Neuronal stem cell (in vitro differentiated cells): ENCODE measurements around the gene KAT14.
"Not testable (repeated sequence)": the region's sequence is repeated elsewhere in the genome, so short reads cannot be mapped to it uniquely, and the experiment has no call there.

ENCODE experiments used
- DNase-seq: peaks from one replicate; pipeline ENCODE4 v3.0.0-alpha.2; 2013; ENCODE audit warnings: low spot score
- H2AFZ ChIP-seq: one replicate; pipeline ENCODE4 v1.6.1; 2013; ENCODE audit warnings: mild to moderate bottlenecking, low read length, inconsistent platforms
- H2AK5ac ChIP-seq: 2 replicates; pipeline ENCODE4 v1.6.1; 2013; ENCODE audit warnings: low read depth, mild to moderate bottlenecking, inconsistent platforms, low read length, moderate library complexity, mixed read lengths
- H2BK120ac ChIP-seq: 2 replicates; pipeline ENCODE4 v1.6.1; 2013; ENCODE audit warnings: low read depth, mild to moderate bottlenecking, inconsistent platforms, low read length, moderate library complexity, mixed read lengths
- H2BK12ac ChIP-seq: one replicate; pipeline ENCODE4 v1.6.1; 2013; ENCODE audit warnings: low read length, inconsistent platforms
- H2BK15ac ChIP-seq: 2 replicates; pipeline ENCODE4 v1.6.1; 2013; ENCODE audit warnings: mild to moderate bottlenecking, low read length, inconsistent platforms, mixed read lengths
- H2BK5ac ChIP-seq: one replicate; pipeline ENCODE4 v1.6.1; 2013; ENCODE audit warnings: inconsistent platforms, mild to moderate bottlenecking, low read length, moderate library complexity
- H3K14ac ChIP-seq: one replicate; pipeline ENCODE4 v1.6.1; 2013; ENCODE audit warnings: low read length, inconsistent platforms
- H3K18ac ChIP-seq: 2 replicates; pipeline ENCODE4 v1.6.1; 2013; ENCODE audit warnings: low read length, inconsistent platforms
- H3K23ac ChIP-seq: 2 replicates; pipeline ENCODE4 v1.6.1; 2013; ENCODE audit warnings: low read depth, mild to moderate bottlenecking, mixed read lengths, low read length, inconsistent platforms; ENCODE audit not compliant: poor library complexity
- H3K27ac ChIP-seq: replicated peaks from 3 replicates; pipeline ENCODE4 v1.5.1; 2013; ENCODE audit warnings: low read length, inconsistent platforms
- H3K27me3 ChIP-seq, 3 experiments: 2 replicates each; pipeline ENCODE4 v1.6.1; 2013; ENCODE audit warnings: low read length in 3 of 3, mild to moderate bottlenecking in 2 of 3, inconsistent platforms in 1 of 3, low read depth in 1 of 3, mixed read lengths in 1 of 3, moderate library complexity in 1 of 3; ENCODE audit not compliant: control insufficient read depth in 3 of 3, insufficient read depth in 3 of 3
- H3K36me3 ChIP-seq, 2 donors: replicated peaks in 1 of 2; 2 replicates each; pipeline ENCODE4 v1.6.1; 2013; ENCODE audit warnings: low read length in 2 of 2; ENCODE audit not compliant: control insufficient read depth in 2 of 2, insufficient read depth in 2 of 2
- H3K4ac ChIP-seq: 2 replicates; pipeline ENCODE4 v1.6.1; 2013; ENCODE audit warnings: inconsistent platforms, mild to moderate bottlenecking, low read length, moderate library complexity
- H3K4me1 ChIP-seq, 2 donors: 1 replicate in 1 of 2; 2 replicates in 1 of 2; pipeline ENCODE4 v1.6.1; 2013; ENCODE audit warnings: low read length in 2 of 2, low read depth in 1 of 2; ENCODE audit not compliant: control insufficient read depth in 2 of 2, insufficient read depth in 1 of 2
- H3K4me2 ChIP-seq: one replicate; pipeline ENCODE4 v1.6.1; 2013; ENCODE audit warnings: mild to moderate bottlenecking, low read length, inconsistent platforms; ENCODE audit not compliant: insufficient read depth, poor library complexity, severe bottlenecking
- H3K4me3 ChIP-seq, 2 donors: 2 replicates each; pipeline ENCODE4 v1.5.1; 2013; ENCODE audit warnings: low read length in 2 of 2, mild to moderate bottlenecking in 2 of 2, inconsistent platforms in 1 of 2, moderate library complexity in 1 of 2
- H3K79me1 ChIP-seq: one replicate; pipeline ENCODE4 v1.6.1; 2013; ENCODE audit warnings: low read depth, mild to moderate bottlenecking, inconsistent platforms, low read length, moderate library complexity
- H3K9ac ChIP-seq: one replicate; pipeline ENCODE4 v1.6.1; 2013; ENCODE audit warnings: mild to moderate bottlenecking, low read depth, low read length, inconsistent platforms; ENCODE audit not compliant: poor library complexity
- H3K9me3 ChIP-seq, 2 donors: replicated peaks in 1 of 2; 2 replicates each; pipeline versions ENCODE3 to v1.6.1; 2013; ENCODE audit warnings: low read length in 2 of 2, mild to moderate bottlenecking in 2 of 2, inconsistent platforms in 1 of 2, low read depth in 1 of 2, mixed read lengths in 1 of 2, moderate library complexity in 1 of 2; ENCODE audit not compliant: control insufficient read depth in 2 of 2, insufficient read depth in 1 of 2
- H4K8ac ChIP-seq: one replicate; pipeline ENCODE4 v1.6.1; 2013; ENCODE audit warnings: low read depth, mild to moderate bottlenecking, inconsistent platforms, low read length, moderate library complexity
- H4K91ac ChIP-seq: one replicate; pipeline ENCODE4 v1.6.1; 2013; ENCODE audit warnings: low read length, low read depth, mild to moderate bottlenecking, inconsistent platforms; ENCODE audit not compliant: poor library complexity
- WGBS, 2 donors: extraction: QIAGEN DNeasy Blood & Tissue Kit; methylation state at CpG; one replicate each; pipeline ENCODE4 v1.1.7; 2013; ENCODE audit warnings: missing lambda C conversion rate in 2 of 2, mixed read lengths in 1 of 2; ENCODE audit not compliant: insufficient read length in 2 of 2, insufficient replicate concordance in 1 of 2; ENCODE audit errors: extremely low coverage in 2 of 2; 5-methylcytosine and 5-hydroxymethylcytosine counted together

Gene KAT14

DNA sequence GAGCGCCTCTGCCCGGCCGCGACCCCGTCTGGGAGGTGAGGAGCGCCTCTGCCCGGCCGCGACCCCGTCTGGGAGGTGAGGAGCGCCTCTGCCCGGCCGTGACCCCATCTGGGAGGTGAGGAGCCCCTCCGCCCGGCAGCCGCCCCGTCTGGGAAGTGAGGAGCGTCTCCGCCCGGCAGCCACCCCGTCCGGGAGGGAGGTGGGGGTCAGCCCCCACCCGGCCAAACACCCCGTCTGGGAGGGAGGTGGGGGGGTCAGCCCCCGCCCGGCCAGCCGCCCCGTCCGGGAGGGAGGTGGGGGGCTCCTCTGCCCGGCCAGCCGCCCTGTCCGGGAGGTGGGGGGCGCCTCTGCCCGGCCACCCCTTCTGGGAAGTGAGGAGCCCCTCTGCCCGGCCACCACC is 56.8 kb downstream of the KAT14 start:
- H3K9me3 ChIP-seq, H3K23ac ChIP-seq, H2BK120ac ChIP-seq, H2BK5ac ChIP-seq, H3K4me2 ChIP-seq, H4K91ac ChIP-seq, H3K18ac ChIP-seq, H3K9ac ChIP-seq, H3K4me3 ChIP-seq, H3K79me1 ChIP-seq, H2BK12ac ChIP-seq, H4K8ac ChIP-seq, H2AFZ ChIP-seq, H3K36me3 ChIP-seq, DNase-seq, H3K27me3 ChIP-seq, H3K4ac ChIP-seq, H3K4me1 ChIP-seq, H3K27ac ChIP-seq, H2BK15ac ChIP-seq, H3K14ac ChIP-seq, H2AK5ac ChIP-seq: not testable (repeated sequence)
- WGBS, 2 donors = no CpG with 5 or more reads among the region's 35 CpGs

GRCh38 chr20:18195931-18196330 is 58.3 kb downstream of the KAT14 start:
- DNase-seq = no peak
- no peak overlapping the region for H3K9ac ChIP-seq
- H3K9me3 ChIP-seq = no peaks in the 10 kb centered on the region
- H2BK5ac ChIP-seq = no peak overlapping the region
- H3K79me1 ChIP-seq = no peaks in the 10 kb centered on the region
- no peak overlapping the region for H3K4ac ChIP-seq
- peaks cover 0 to 2% of the 10 kb centered on the region in 2 donors for H3K36me3 ChIP-seq
- no peaks in the 10 kb centered on the region for H3K27me3 ChIP-seq
- H3K4me3 ChIP-seq = no peak overlapping the region
- no peak overlapping the region for H3K4me2 ChIP-seq
- H2BK12ac ChIP-seq = no peak overlapping the region
- no peak overlapping the region for H3K23ac ChIP-seq
- H2BK15ac ChIP-seq = no peak overlapping the region
- H3K14ac ChIP-seq = no peak overlapping the region
- H2AFZ ChIP-seq = no peak overlapping the region
- no CpG with 5 or more reads among the region's 3 CpGs for WGBS, 2 donors
- no peak overlapping the region for H3K18ac ChIP-seq
- no peaks in the 10 kb centered on the region for H3K4me1 ChIP-seq
- no peak overlapping the region for H2AK5ac ChIP-seq
- no peak overlapping the region for H3K27ac ChIP-seq
- H2BK120ac ChIP-seq = no peak overlapping the region
- H4K8ac ChIP-seq = no peak overlapping the region
- no peak overlapping the region for H4K91ac ChIP-seq

GRCh38 chr20:18197382-18198070 is 59.9 kb downstream of the KAT14 start:
- H3K4me2 ChIP-seq = no peak overlapping the region
- no peak overlapping the region for H3K4me3 ChIP-seq
- H3K36me3 ChIP-seq = peaks cover 0 to 2% of the 10 kb centered on the region in 2 donors
- H3K27me3 ChIP-seq = no peaks in the 10 kb centered on the region
- no peak overlapping the region for H2AK5ac ChIP-seq
- H3K9ac ChIP-seq = no peak overlapping the region
- peaks cover under 1 to 7% of the 10 kb centered on the region in 2 donors for H3K9me3 ChIP-seq
- H3K27ac ChIP-seq = no peak overlapping the region
- no peak overlapping the region for H4K8ac ChIP-seq
- H3K23ac ChIP-seq = no peak overlapping the region
- H2BK120ac ChIP-seq = no peak overlapping the region
- H3K18ac ChIP-seq = no peak overlapping the region
- no peak for DNase-seq
- H4K91ac ChIP-seq = no peak overlapping the region
- H3K4ac ChIP-seq = no peak overlapping the region
- no peak overlapping the region for H2AFZ ChIP-seq
- H2BK12ac ChIP-seq = no peak overlapping the region
- H3K79me1 ChIP-seq = no peaks in the 10 kb centered on the region
- no peak overlapping the region for H2BK15ac ChIP-seq
- no CpG with 5 or more reads among the region's 12 CpGs for WGBS, 2 donors
- H3K14ac ChIP-seq = no peak overlapping the region
- no peak overlapping the region for H2BK5ac ChIP-seq
- no peaks in the 10 kb centered on the region for H3K4me1 ChIP-seq

- Histone ChIP-seq H3K79me1 (no peaks in the 10 kb centered on the region), H3K9me3 (peaks cover 6 to 7% of the 10 kb centered on the region in 2 donors), H4K8ac (peak overlapping the region; percentile 43), H2AFZ (no peak overlapping the region), H2BK12ac (no peak overlapping the region), H4K91ac (no peak overlapping the region), H3K4me2 (no peak overlapping the region), H3K36me3 (no peaks in the 10 kb centered on the region), H3K23ac (no peak overlapping the region), H3K9ac (no peak overlapping the region), H2BK5ac (peak overlapping the region; percentile 82), H3K18ac (peak overlapping the region; percentile 38), H3K14ac (peak overlapping the region; percentile 71), H3K4me1 (no peaks in the 10 kb centered on the region), H3K4me3 (no peak overlapping the region), H2AK5ac (peak overlapping the region; percentile 63), H3K27ac (no peak overlapping the region), H2BK15ac (peak overlapping the region; percentile 9), H3K4ac (no peak overlapping the region), H3K27me3 (peaks cover 0 to 7% (median 0%) of the 10 kb centered on the region in 3 experiments), H2BK120ac (no peak overlapping the region)
- DNase-seq = no peak
Observed at GRCh38 chr20:18202966-18203365, 65.3 kb downstream of the KAT14 start.
